ENCODE results near the gene SMAD1. TPM values are rescaled to one million over a fixed set of nuclear protein-coding genes. Genes with fewer than 3 reads are reported as not detected.
"Not testable (repeated sequence)": the region's sequence is repeated elsewhere in the genome, so short reads cannot be mapped to it uniquely, and the experiment has no call there.

The SMAD1 gene
- polyA plus RNA-seq, 1 experiment, result 64.7 TPM

GRCh38 chr4:145531859-145532258 lies 50.2 kb downstream of the SMAD1 start:
- ChIA-PET CTCF (interaction anchor here (1.0 to 1.5 kb wide), 3 partner anchors 25 to 298 kb away, joined by 3 to 6 read pairs (median 4); no protein-coding TSS in a partner anchor), POLR2A (no interaction called here)
- no peak for DNase-seq (ENCODE audit: low read depth, low spot score)

GRCh38 chr4:145533001-145533400 lies 51.3 kb downstream of the SMAD1 start:
- ChIA-PET POLR2A (no interaction called here), CTCF (no interaction called here)
- no peak for DNase-seq (ENCODE audit: low read depth, low spot score)
- no peak for TF ChIP-seq CTCF (IDR thresholded peaks at IDR 0.05; ENCODE audit: low read depth, low read length)
- H3K9me3 ChIP-seq (ENCODE audit: control insufficient read depth, insufficient read depth, low read length), result no peaks in the 10 kb centered on the region
- H3K27ac ChIP-seq (ENCODE audit: low read depth, low read length), result no peak overlapping the region
- no peak overlapping the region for H3K4me3 ChIP-seq (ENCODE audit: low read depth, low read length)
- no peaks in the 10 kb centered on the region for H3K27me3 ChIP-seq (ENCODE audit: control insufficient read depth, insufficient read depth, low read length)

More at GRCh38 chr4:145531859-145532258, 50.2 kb downstream of the SMAD1 start:
- Histone ChIP-seq H3K27ac (ENCODE audit: low read depth, low read length) (no peak overlapping the region), H3K27me3 (ENCODE audit: control insufficient read depth, insufficient read depth, low read length) (no peaks in the 10 kb centered on the region), H3K9me3 (ENCODE audit: control insufficient read depth, insufficient read depth, low read length) (no peaks in the 10 kb centered on the region), H3K4me3 (ENCODE audit: low read depth, low read length) (no peak overlapping the region)
- TF ChIP-seq CTCF (IDR thresholded peaks at IDR 0.05; ENCODE audit: low read depth, low read length), result no peak

- H3K27me3 ChIP-seq (ENCODE audit: control insufficient read depth, insufficient read depth, low read length); H3K9me3 ChIP-seq (ENCODE audit: control insufficient read depth, insufficient read depth, low read length); POLR2A ChIA-PET; DNase-seq (ENCODE audit: low read depth, low spot score); H3K4me3 ChIP-seq (ENCODE audit: low read depth, low read length); CTCF ChIA-PET; H3K27ac ChIP-seq (ENCODE audit: low read depth, low read length): not testable (repeated sequence)
Measured at GRCh38 chr4:145533415-145533814, 51.8 kb downstream of the SMAD1 start.

- no peak for TF ChIP-seq CTCF (IDR thresholded peaks at IDR 0.05; ENCODE audit: low read depth, low read length)
- ChIA-PET POLR2A (no interaction called here), CTCF (no interaction called here)
- Histone ChIP-seq H3K4me3 (ENCODE audit: low read depth, low read length) (no peak overlapping the region), H3K27ac (ENCODE audit: low read depth, low read length) (no peak overlapping the region), H3K27me3 (ENCODE audit: control insufficient read depth, insufficient read depth, low read length) (no peaks in the 10 kb centered on the region), H3K9me3 (ENCODE audit: control insufficient read depth, insufficient read depth, low read length) (no peaks in the 10 kb centered on the region)
- no peak for DNase-seq (ENCODE audit: low read depth, low spot score)
Measured at GRCh38 chr4:145533961-145534360, 52.3 kb downstream of the SMAD1 start.

- CTCF ChIA-PET, result no interaction called here
- no peak for DNase-seq (ENCODE audit: low read depth, low spot score)
- TF ChIP-seq CTCF (IDR thresholded peaks at IDR 0.05; ENCODE audit: low read depth, low read length), result no peak
- POLR2A ChIA-PET, result no interaction called here
- H3K9me3 ChIP-seq (ENCODE audit: control insufficient read depth, insufficient read depth, low read length), result no peaks in the 10 kb centered on the region
- H3K27me3 ChIP-seq (ENCODE audit: control insufficient read depth, insufficient read depth, low read length), result no peaks in the 10 kb centered on the region
- H3K4me3 ChIP-seq (ENCODE audit: low read depth, low read length), result no peak overlapping the region
- H3K27ac ChIP-seq (ENCODE audit: low read depth, low read length), result no peak overlapping the region
Measured at GRCh38 chr4:145535202-145535601, 53.5 kb downstream of the SMAD1 start.

- TF ChIP-seq CTCF (IDR thresholded peaks at IDR 0.05; ENCODE audit: low read depth, low read length), result no peak
- Histone ChIP-seq H3K9me3 (ENCODE audit: control insufficient read depth, insufficient read depth, low read length) (no peaks in the 10 kb centered on the region), H3K27ac (ENCODE audit: low read depth, low read length) (no peak overlapping the region), H3K4me3 (ENCODE audit: low read depth, low read length) (no peak overlapping the region), H3K27me3 (ENCODE audit: control insufficient read depth, insufficient read depth, low read length) (no peaks in the 10 kb centered on the region)
- ChIA-PET POLR2A (no interaction called here), CTCF (interaction anchor here (0.6 kb wide), 1 partner anchor 21 kb away, joined by 3 read pairs; no protein-coding TSS in a partner anchor)
- DNase-seq (ENCODE audit: low read depth, low spot score), result no peak
Measured at GRCh38 chr4:145536044-145536443, 54.4 kb downstream of the SMAD1 start.

All from AG04450 (cell line).